H1 (cell line): ENCODE measurements around the gene CCDC33. TPM values are rescaled to one million over a fixed set of nuclear protein-coding genes. Genes with fewer than 3 reads are reported as not detected.

ENCODE experiments used
- CTCF ChIA-PET: fragments of 300-600 bp; sonication (Branson Sonifier 250); formaldehyde crosslinking; loops from one replicate; lab custom pipeline; 2021; ENCODE audit not compliant: partially characterized antibody; lab: Charles Lee
- POLR2A ChIA-PET: fragments of 300-600 bp; sonication (Branson Sonifier 250); formaldehyde crosslinking; loops from one replicate; lab custom pipeline; 2021; ENCODE audit warnings: inconsistent platforms; ENCODE audit not compliant: partially characterized antibody; lab: Charles Lee
- DNase-seq, 2 experiments: peaks; one replicate each; pipeline versions ENCODE4 v3.0.0 to v3.0.0-alpha.2; 2010 to 2022; ENCODE audit warnings: low spot score in 2 of 2, low read depth in 1 of 2, mixed read lengths in 1 of 2
- FAIRE-seq: peaks from 2 replicates; lab custom pipeline; 2011; peaks lifted over from hg19 to GRCh38; lab: Jason Lieb, UNC
- H2AFZ ChIP-seq: 2 replicates; pipeline ENCODE4 v1.8.1; 2012; ENCODE audit warnings: low read length, inconsistent platforms
- H2AK5ac ChIP-seq: 2 replicates; pipeline ENCODE4 v1.6.1; 2013; ENCODE audit warnings: low read depth, low read length
- H2BK120ac ChIP-seq: replicated peaks from 2 replicates; pipeline ENCODE3; 2013; ENCODE audit warnings: low read depth, low read length, inconsistent platforms
- H2BK12ac ChIP-seq: 2 replicates; pipeline ENCODE4 v1.6.1; 2013; ENCODE audit warnings: low read depth, low read length
- H2BK15ac ChIP-seq: 2 replicates; pipeline ENCODE4 v1.6.1; 2013; ENCODE audit warnings: low read length
- H2BK20ac ChIP-seq: 2 replicates; pipeline ENCODE4 v1.6.1; 2013; ENCODE audit warnings: low read length
- H2BK5ac ChIP-seq: 2 replicates; pipeline ENCODE4 v1.6.1; 2013; ENCODE audit warnings: low read depth, low read length
- H3K14ac ChIP-seq: 2 replicates; pipeline ENCODE4 v1.6.1; 2013; ENCODE audit warnings: inconsistent platforms; ENCODE audit not compliant: insufficient read length
- H3K18ac ChIP-seq: 2 replicates; pipeline ENCODE4 v1.6.1; 2013; ENCODE audit warnings: low read length; ENCODE audit errors: extremely low read depth
- H3K23ac ChIP-seq: 2 replicates; pipeline ENCODE4 v1.6.1; 2013; ENCODE audit warnings: inconsistent platforms; ENCODE audit not compliant: insufficient read length
- H3K23me2 ChIP-seq: 2 replicates; pipeline ENCODE4 v1.6.1; 2013; ENCODE audit warnings: low read depth, low read length
- H3K27ac ChIP-seq: 2 replicates; pipeline ENCODE4 v1.6.1; 2011; ENCODE audit warnings: low read depth, low read length, inconsistent platforms
- H3K27me3 ChIP-seq, 4 experiments: replicated peaks in 1 of 4; 1 replicate in 1 of 4; 2 replicates in 3 of 4; pipeline versions ENCODE4 v1.6.1 to v1.8.1; 2011 to 2013; ENCODE audit warnings: low read length in 3 of 4, mild to moderate bottlenecking in 3 of 4, inconsistent platforms in 2 of 4, mixed read lengths in 2 of 4, moderate library complexity in 1 of 4; ENCODE audit not compliant: control insufficient read depth in 3 of 4, insufficient read depth in 3 of 4; ENCODE audit errors: extremely low read depth in 1 of 4
- H3K36me3 ChIP-seq, 4 experiments: 2 replicates each; pipeline versions ENCODE4 v1.6.1 to v1.8.1; 2011 to 2013; ENCODE audit warnings: mild to moderate bottlenecking in 4 of 4, low read length in 3 of 4, moderate library complexity in 2 of 4, control low read depth in 1 of 4, inconsistent platforms in 1 of 4; ENCODE audit not compliant: insufficient read depth in 4 of 4, control insufficient read depth in 2 of 4
- H3K4ac ChIP-seq: replicated peaks from 2 replicates; pipeline ENCODE3; 2013; ENCODE audit warnings: low read length, low read depth, mixed read lengths, inconsistent platforms; ENCODE audit not compliant: insufficient read length
- H3K4me1 ChIP-seq, 4 experiments: replicated peaks in 1 of 4; 1 replicate in 1 of 4; 2 replicates in 3 of 4; pipeline versions ENCODE4 v1.6.1 to v1.8.1; 2011 to 2013; ENCODE audit warnings: low read length in 3 of 4, inconsistent platforms in 2 of 4, mixed read lengths in 1 of 4; ENCODE audit not compliant: insufficient read depth in 4 of 4, control insufficient read depth in 3 of 4
- H3K4me2 ChIP-seq, 2 experiments: 2 replicates each; pipeline versions ENCODE4 v1.6.1 to v1.8.1; 2011 to 2013; ENCODE audit warnings: low read depth in 2 of 2, low read length in 2 of 2, control low read depth in 1 of 2, inconsistent platforms in 1 of 2, mild to moderate bottlenecking in 1 of 2; ENCODE audit not compliant: insufficient read depth in 1 of 2
- H3K4me3 ChIP-seq, 4 experiments: fragments of 200-600, 300-600 bp in 1 of 4; sonication (generic), shearing (Covaris generic), sonication (Bioruptor Twin) in 1 of 4; 2 replicates each; pipeline versions ENCODE4 v1.5.1 to v1.8.1; 2011 to 2016; ENCODE audit warnings: low read length in 4 of 4, low read depth in 3 of 4, control low read depth in 2 of 4, inconsistent platforms in 2 of 4, mild to moderate bottlenecking in 2 of 4, mixed read lengths in 1 of 4, moderate library complexity in 1 of 4; ENCODE audit not compliant: insufficient read depth in 2 of 4; ENCODE audit errors: extremely low read depth in 1 of 4
- H3K56ac ChIP-seq: replicated peaks from 2 replicates; pipeline ENCODE3; 2013; ENCODE audit warnings: low read depth, mild to moderate bottlenecking, mixed read lengths, low read length, inconsistent platforms; ENCODE audit not compliant: insufficient read length
- H3K79me1 ChIP-seq: 2 replicates; pipeline ENCODE4 v1.6.1; 2013; ENCODE audit warnings: low read depth, low read length, control low read depth
- H3K79me2 ChIP-seq, 2 experiments: 2 replicates each; pipeline versions ENCODE4 v1.6.1 to v1.8.1; 2012 to 2013; ENCODE audit warnings: low read length in 2 of 2, mild to moderate bottlenecking in 2 of 2, inconsistent platforms in 1 of 2; ENCODE audit not compliant: insufficient read depth in 2 of 2, control insufficient read depth in 1 of 2
- H3K9ac ChIP-seq, 4 experiments: replicated peaks in 1 of 4; 1 replicate in 1 of 4; 2 replicates in 3 of 4; pipeline versions ENCODE4 v1.6.1 to v1.8.1; 2011 to 2013; ENCODE audit warnings: low read depth in 3 of 4, low read length in 3 of 4, control low read depth in 2 of 4, mild to moderate bottlenecking in 2 of 4, moderate library complexity in 2 of 4, inconsistent platforms in 1 of 4; ENCODE audit errors: extremely low read depth in 1 of 4
- H3K9me3 ChIP-seq, 2 experiments: 2 replicates each; pipeline versions ENCODE4 v1.6.1 to v1.8.1; 2012 to 2013; ENCODE audit warnings: mild to moderate bottlenecking in 2 of 2, moderate library complexity in 2 of 2, control low read depth in 1 of 2, inconsistent platforms in 1 of 2, low read depth in 1 of 2, low read length in 1 of 2, mixed read lengths in 1 of 2; ENCODE audit not compliant: insufficient read depth in 2 of 2
- H4K20me1 ChIP-seq, 2 experiments: replicated peaks in 1 of 2; 2 replicates each; pipeline versions ENCODE3 to v1.8.1; 2011 to 2013; ENCODE audit warnings: inconsistent platforms in 2 of 2, low read length in 2 of 2, mild to moderate bottlenecking in 1 of 2; ENCODE audit not compliant: insufficient read depth in 2 of 2, control insufficient read depth in 1 of 2
- H4K5ac ChIP-seq: 2 replicates; pipeline ENCODE4 v1.6.1; 2013; ENCODE audit warnings: low read length, low read depth, mixed read lengths, inconsistent platforms; ENCODE audit not compliant: insufficient read length
- H4K8ac ChIP-seq: 2 replicates; pipeline ENCODE4 v1.8.0; 2013; ENCODE audit warnings: mild to moderate bottlenecking, moderate library complexity, low read length, inconsistent platforms; ENCODE audit not compliant: insufficient read depth; ENCODE audit errors: extremely low read depth
- H4K91ac ChIP-seq: replicated peaks from 2 replicates; pipeline ENCODE3; 2013; ENCODE audit warnings: low read length, mixed read lengths, inconsistent platforms; ENCODE audit not compliant: insufficient read length
- EZH2 ChIP-seq: fragments of 200-600 bp; sonication (generic); IDR thresholded peaks from 2 replicates; pipeline ENCODE4 v1.7.1; 2012; ENCODE audit warnings: low read depth, mild to moderate bottlenecking, moderate library complexity, low read length, inconsistent platforms; ENCODE audit not compliant: severe bottlenecking
- SP4 ChIP-seq: IDR thresholded peaks from 2 replicates; pipeline ENCODE4 v1.6.1; 2012; ENCODE audit warnings: low read length, inconsistent platforms
- WGBS, 2 experiments: shearing (Covaris generic) in 1 of 2; methylation state at CpG; one replicate each; pipeline versions ENCODE4 v1.1.6 to v1.1.7; 2013 to 2015; ENCODE audit warnings: low lambda C conversion rate in 2 of 2, mixed read lengths in 2 of 2, inconsistent platforms in 1 of 2, low coverage in 1 of 2, missing lambda C conversion rate in 1 of 2; ENCODE audit not compliant: insufficient replicate concordance in 2 of 2, insufficient coverage in 1 of 2, insufficient read length in 1 of 2; ENCODE audit errors: extremely low coverage in 1 of 2, missing lambda C conversion rate in 1 of 2; 5-methylcytosine and 5-hydroxymethylcytosine counted together
- polyA plus RNA-seq, 7 experiments: library from polyadenylated mRNA; depleted of rRNA in 3 of 7; stranded (reverse) in 5 of 7; unstranded in 2 of 7; fragments of >200 nt in 5 of 7; fragments of 200-250 nt in 2 of 7; gene quantifications; 1 replicate in 5 of 7; 2 replicates in 1 of 7; 4 replicates in 1 of 7; pipeline versions ENCODE4 v1.2.1 to v1.2.3, GENCODE V29; 2011 to 2013; ENCODE audit warnings: missing spikeins in 2 of 7, mixed read lengths in 2 of 7
- total RNA-seq: library from RNA; stranded (reverse); fragmentation: NEBNext Ultra II Directional; extraction: Animal tissue kit (Norgen Biotek cat#: 25700); gene quantifications from 2 replicates; pipeline ENCODE4 v1.2.1, GENCODE V29; 2021

CCDC33 gene
- total and polyA plus RNA-seq, 2 of the 8 experiments (the other 6 are each of a cell fraction or from before 2014, with no cell fraction given), result 2.0 to 2.7 TPM

GRCh38 chr15:74335396-74335795, 99.3 kb downstream of the CCDC33 start:
- H3K4me3 ChIP-seq, result no peak overlapping the region
- no peak overlapping the region for H3K56ac ChIP-seq
- no peak overlapping the region for H2BK15ac ChIP-seq
- POLR2A ChIA-PET, result interaction anchor here (1.4 kb wide), 1 partner anchor 9 kb away, joined by 4 read pairs; no protein-coding TSS in a partner anchor
- no peak overlapping the region for H3K4ac ChIP-seq
- no peak overlapping the region for H2AFZ ChIP-seq
- H3K79me1 ChIP-seq, result no peaks in the 10 kb centered on the region
- H2BK20ac ChIP-seq, result no peak overlapping the region
- H4K91ac ChIP-seq, result no peak overlapping the region
- no peak overlapping the region for H3K4me2 ChIP-seq
- DNase-seq, result no peak
- H2BK120ac ChIP-seq, result no peak overlapping the region
- no peak overlapping the region for H3K27ac ChIP-seq
- H3K79me2 ChIP-seq, result no peaks in the 10 kb centered on the region
- no peaks in the 10 kb centered on the region for H3K23me2 ChIP-seq
- H3K27me3 ChIP-seq, result no peaks in the 10 kb centered on the region; a peak in 1 of 7 replicates
- H4K20me1 ChIP-seq, result no peaks in the 10 kb centered on the region
- no peaks in the 10 kb centered on the region; a peak in 1 of 8 replicates for H3K36me3 ChIP-seq
- H3K18ac ChIP-seq, result no peak overlapping the region
- H2BK12ac ChIP-seq, result no peak overlapping the region
- H3K23ac ChIP-seq, result no peak overlapping the region
- no peak overlapping the region for H2BK5ac ChIP-seq
- CTCF ChIA-PET, result interaction anchor here (1.2 to 9.4 kb wide), 3 partner anchors 14 to 281 kb away, joined by 3 to 75 read pairs (median 4); no protein-coding TSS in a partner anchor
- H2AK5ac ChIP-seq, result no peak overlapping the region
- H3K14ac ChIP-seq, result no peak overlapping the region
- no peaks in the 10 kb centered on the region for H3K9me3 ChIP-seq
- no peaks in the 10 kb centered on the region; a peak in 1 of 7 replicates for H3K4me1 ChIP-seq
- no peak overlapping the region for H3K9ac ChIP-seq
- H4K8ac ChIP-seq, result no peak overlapping the region
- H4K5ac ChIP-seq, result no peak overlapping the region
- 92% methylated on average over 8 of the region's 8 CpGs; no CpG with 5 or more reads in 1 of the 2 experiments for WGBS, 2 experiments
- no peak for FAIRE-seq
- TF ChIP-seq SP4 (no peak), EZH2 (no peak)
